ENCODE results near the gene FKBP1C.

FKBP1C gene

DNA sequence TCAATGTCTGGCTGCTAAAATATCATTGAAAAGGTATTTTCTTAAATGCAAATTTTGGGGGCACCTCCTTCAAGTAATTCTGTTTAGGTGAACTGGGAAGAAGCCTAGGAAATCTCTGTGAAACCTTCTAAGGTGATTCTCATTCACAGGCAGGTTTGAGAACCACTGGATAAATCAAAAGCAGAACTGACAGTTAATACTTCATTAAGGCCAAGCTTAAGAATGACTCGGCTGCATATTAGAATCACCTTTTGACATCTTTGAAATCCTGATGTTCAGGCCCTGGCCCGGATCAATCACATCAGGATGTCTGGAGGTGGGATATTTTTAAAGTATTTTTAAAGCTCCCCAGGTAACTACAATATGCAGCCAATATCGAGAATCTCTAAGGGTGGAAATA lies 50.6 kb downstream of the FKBP1C start:
- DNase-seq (ENCODE audit: low read depth): no peak
